Activated naive CD8-positive, alpha-beta T cell treated with anti-CD3 and anti-CD28 coated beads, Interleukin-2, amount 50 U/mL, for 24 hours (primary cell): ENCODE results near the gene RAB20.
"Not testable (repeated sequence)": the region's sequence is repeated elsewhere in the genome, so short reads cannot be mapped to it uniquely, and the experiment has no call there.

Experiments
- ATAC-seq: fragments of 150-1000 bp; cut with Tn5 transposase; one replicate; pipeline ENCODE4 v1.10.0; 2021
- DNase-seq: peaks from one replicate; pipeline ENCODE4 v3.0.0; 2021
- H3K27ac Mint-ChIP-seq: one replicate; pipeline ENCODE4 v1.8.0; 2021; ENCODE audit warnings: mild to moderate bottlenecking, mixed read lengths
- H3K27me3 Mint-ChIP-seq: one replicate; pipeline ENCODE4 v1.8.0; 2021; ENCODE audit warnings: mixed read lengths
- H3K36me3 Mint-ChIP-seq: one replicate; pipeline ENCODE4 v1.8.0; 2021; ENCODE audit warnings: low read depth, mixed read lengths
- H3K4me1 Mint-ChIP-seq: one replicate; pipeline ENCODE4 v1.8.0; 2021; ENCODE audit warnings: mixed read lengths
- H3K4me3 Mint-ChIP-seq: one replicate; pipeline ENCODE4 v1.8.0; 2021; ENCODE audit warnings: mild to moderate bottlenecking, moderate library complexity, mixed read lengths
- H3K9me3 Mint-ChIP-seq: one replicate; pipeline ENCODE4 v1.8.0; 2021; ENCODE audit warnings: mixed read lengths

The RAB20 gene

GRCh38 chr13:110533771-110534670 is 27.5 kb downstream of the RAB20 start:
- ATAC-seq (no peak), DNase-seq (no peak)
- no peak overlapping the region for H3K27ac Mint-ChIP-seq
- no peaks in the 10 kb centered on the region for H3K36me3 Mint-ChIP-seq
- no peaks in the 10 kb centered on the region for H3K9me3 Mint-ChIP-seq
- peaks cover 11% of the 10 kb centered on the region for H3K4me1 Mint-ChIP-seq
- H3K27me3 Mint-ChIP-seq: no peaks in the 10 kb centered on the region
- no peak overlapping the region for H3K4me3 Mint-ChIP-seq

GRCh38 chr13:110532258-110532657 is 29.3 kb downstream of the RAB20 start:
- H3K9me3 Mint-ChIP-seq, H3K4me3 Mint-ChIP-seq, H3K4me1 Mint-ChIP-seq, H3K27me3 Mint-ChIP-seq, H3K36me3 Mint-ChIP-seq, DNase-seq, H3K27ac Mint-ChIP-seq, ATAC-seq: not testable (repeated sequence)

GRCh38 chr13:110531671-110532083 is 29.8 kb downstream of the RAB20 start:
- ATAC-seq (no peak), DNase-seq (no peak)
- peaks cover 6% of the 10 kb centered on the region for H3K4me1 Mint-ChIP-seq
- no peaks in the 10 kb centered on the region for H3K9me3 Mint-ChIP-seq
- H3K27ac Mint-ChIP-seq: no peak overlapping the region
- no peaks in the 10 kb centered on the region for H3K36me3 Mint-ChIP-seq
- H3K27me3 Mint-ChIP-seq: no peaks in the 10 kb centered on the region
- H3K4me3 Mint-ChIP-seq: no peak overlapping the region

GRCh38 chr13:110531100-110531499 is 30.4 kb downstream of the RAB20 start:
- H3K27me3 Mint-ChIP-seq: no peaks in the 10 kb centered on the region

GRCh38 chr13:110529522-110530311 is 31.8 kb downstream of the RAB20 start:
- peaks cover 19% of the 10 kb centered on the region for H3K4me1 Mint-ChIP-seq
- ATAC-seq: no peak
- DNase-seq: no peak
- H3K9me3 Mint-ChIP-seq: no peaks in the 10 kb centered on the region
- no peaks in the 10 kb centered on the region for H3K36me3 Mint-ChIP-seq
- peaks cover 2% of the 10 kb centered on the region for H3K27me3 Mint-ChIP-seq
- no peak overlapping the region for H3K27ac Mint-ChIP-seq
- H3K4me3 Mint-ChIP-seq: no peak overlapping the region

More at GRCh38 chr13:110531100-110531499, 30.4 kb downstream of the RAB20 start:
- no peak overlapping the region for H3K4me3 Mint-ChIP-seq
- no peaks in the 10 kb centered on the region for H3K36me3 Mint-ChIP-seq
- peaks cover 6% of the 10 kb centered on the region for H3K4me1 Mint-ChIP-seq
- DNase-seq (no peak), ATAC-seq (no peak)
- no peaks in the 10 kb centered on the region for H3K9me3 Mint-ChIP-seq
- H3K27ac Mint-ChIP-seq: no peak overlapping the region

GRCh38 chr13:110528911-110529310 is 32.6 kb downstream of the RAB20 start:
- no peak overlapping the region for H3K27ac Mint-ChIP-seq
- H3K36me3 Mint-ChIP-seq: no peaks in the 10 kb centered on the region
- peaks cover 2% of the 10 kb centered on the region for H3K27me3 Mint-ChIP-seq
- DNase-seq (no peak), ATAC-seq (no peak)
- no peaks in the 10 kb centered on the region for H3K9me3 Mint-ChIP-seq
- peaks cover 27% of the 10 kb centered on the region for H3K4me1 Mint-ChIP-seq
- H3K4me3 Mint-ChIP-seq: no peak overlapping the region

GRCh38 chr13:110528371-110528770 is 33.2 kb downstream of the RAB20 start:
- DNase-seq (no peak), ATAC-seq (no peak)
- Mint-ChIP-seq H3K27ac (no peak overlapping the region), H3K4me3 (no peak overlapping the region), H3K27me3 (peaks cover 2% of the 10 kb centered on the region), H3K9me3 (no peaks in the 10 kb centered on the region), H3K36me3 (no peaks in the 10 kb centered on the region), H3K4me1 (peaks cover 27% of the 10 kb centered on the region)

GRCh38 chr13:110525328-110526319 is 35.9 kb downstream of the RAB20 start:
- ATAC-seq: peak; percentile 56
- peaks cover 27% of the 10 kb centered on the region for H3K4me1 Mint-ChIP-seq

GRCh38 chr13:110524541-110525257 is 36.8 kb downstream of the RAB20 start:
- Mint-ChIP-seq H3K9me3 (no peaks in the 10 kb centered on the region), H3K36me3 (no peaks in the 10 kb centered on the region), H3K4me1 (peaks cover 27% of the 10 kb centered on the region), H3K27me3 (peaks cover 2% of the 10 kb centered on the region), H3K4me3 (no peak overlapping the region), H3K27ac (no peak overlapping the region)
- ATAC-seq: peak; percentile 11
- DNase-seq: no peak

More at GRCh38 chr13:110525328-110526319, 35.9 kb downstream of the RAB20 start:
- Mint-ChIP-seq H3K27me3 (peaks cover 2% of the 10 kb centered on the region), H3K4me3 (no peak overlapping the region), H3K36me3 (no peaks in the 10 kb centered on the region), H3K27ac (no peak overlapping the region), H3K9me3 (no peaks in the 10 kb centered on the region)
- DNase-seq: peak; percentile 22

GRCh38 chr13:110523838-110524540 is 37.5 kb downstream of the RAB20 start:
- Mint-ChIP-seq H3K27ac (no peak overlapping the region), H3K36me3 (no peaks in the 10 kb centered on the region), H3K4me1 (peaks cover 27% of the 10 kb centered on the region), H3K27me3 (peaks cover 2% of the 10 kb centered on the region), H3K4me3 (no peak overlapping the region), H3K9me3 (no peaks in the 10 kb centered on the region)
- DNase-seq: no peak
- no peak for ATAC-seq

GRCh38 chr13:110523180-110523579 is 38.3 kb downstream of the RAB20 start:
- Mint-ChIP-seq H3K9me3 (no peaks in the 10 kb centered on the region), H3K27me3 (peaks cover 2% of the 10 kb centered on the region), H3K4me1 (peaks cover 25% of the 10 kb centered on the region), H3K27ac (no peak overlapping the region), H3K36me3 (no peaks in the 10 kb centered on the region), H3K4me3 (no peak overlapping the region)
- DNase-seq (no peak), ATAC-seq (no peak)

GRCh38 chr13:110522721-110523120 is 38.8 kb downstream of the RAB20 start:
- Mint-ChIP-seq H3K4me1 (peaks cover 25% of the 10 kb centered on the region), H3K4me3 (no peak overlapping the region), H3K36me3 (no peaks in the 10 kb centered on the region), H3K27me3 (peaks cover 2% of the 10 kb centered on the region), H3K27ac (no peak overlapping the region), H3K9me3 (no peaks in the 10 kb centered on the region)
- DNase-seq (no peak), ATAC-seq (no peak)

- peaks cover 2% of the 10 kb centered on the region for H3K27me3 Mint-ChIP-seq
- H3K36me3 Mint-ChIP-seq: no peaks in the 10 kb centered on the region
- no peak overlapping the region for H3K4me3 Mint-ChIP-seq
- H3K9me3 Mint-ChIP-seq: no peaks in the 10 kb centered on the region
- peaks cover 25% of the 10 kb centered on the region for H3K4me1 Mint-ChIP-seq
- DNase-seq (no peak), ATAC-seq (no peak)
- no peak overlapping the region for H3K27ac Mint-ChIP-seq
These were observed 39.6 kb downstream of the RAB20 start for GRCh38 chr13:110521946-110522345.
